Measurements from ENCODE around the gene PELI3. TPM values are rescaled to one million over a fixed set of nuclear protein-coding genes. Genes with fewer than 3 reads are reported as not detected.

PELI3 gene
- total and polyA plus RNA-seq, 2 of the 8 experiments (the other 6 are each of a cell fraction or from before 2014, with no cell fraction given) = 5.2 to 7.6 TPM

DNA sequence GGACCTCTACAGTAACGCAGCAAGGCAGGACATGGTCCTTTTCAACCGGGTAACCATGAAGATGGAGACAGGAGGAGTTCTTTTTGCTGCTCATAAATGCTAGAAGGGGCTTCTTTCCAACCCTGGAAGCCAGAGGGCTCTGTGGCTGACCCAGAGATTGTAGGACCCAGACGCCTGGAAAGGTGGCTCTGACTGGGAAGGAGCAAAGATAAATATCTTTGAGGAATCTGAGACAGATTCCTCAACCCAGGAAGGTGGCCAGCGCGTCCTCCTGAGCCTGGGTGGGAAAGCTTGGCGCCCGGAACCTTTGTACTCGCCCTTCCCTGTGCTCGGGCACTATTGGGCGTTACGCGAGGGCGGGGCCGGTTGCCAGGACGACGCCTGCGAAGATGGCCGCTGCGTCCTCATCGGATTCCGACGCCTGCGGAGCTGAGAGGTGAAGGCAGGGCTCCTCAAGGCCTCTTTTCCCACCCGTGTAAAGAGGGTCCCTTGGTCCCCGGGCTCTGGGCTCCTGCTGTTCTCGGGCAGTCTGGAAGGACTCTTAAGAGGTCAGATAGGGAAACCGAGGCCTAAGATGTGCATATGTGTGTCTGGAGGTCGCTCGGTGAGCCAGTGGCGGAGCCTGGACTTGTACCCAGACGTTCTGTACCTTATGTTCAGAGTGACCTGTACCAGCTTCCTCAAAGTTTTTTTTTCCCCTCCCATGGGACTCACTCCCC lies 43.7 kb downstream of the PELI3 start, which contains the start of gene BBS1:
TSS of gene BBS1 (plus strand) at position 365 of the 719 bp plus-strand sequence. CDS start at position 390, 25 bp downstream.
- Histone ChIP-seq H4K8ac (ENCODE audit: extremely low read depth, insufficient read depth, low read length) (peak within 1 kb of the TSS; percentile 96; the same call in 1 of the 2 replicates), H3K79me1 (ENCODE audit: low read depth, low read length) (no peaks in the 10 kb centered on the region; the same call in 1 of the 2 replicates), H2AFZ (ENCODE audit: low read length) (peak within 1 kb of the TSS; percentile 89), H4K91ac (replicated peaks; ENCODE audit: insufficient read length, low read length) (no peak within 1 kb of the TSS), H2BK20ac (ENCODE audit: low read length) (no peak within 1 kb of the TSS), H3K9ac (replicated peaks in 1 of 4; ENCODE audit: extremely low read depth in 1 of 4, low read depth in 3 of 4, low read length in 3 of 4) (peak within 1 kb of the TSS; percentile 73 to 80 (median 75)), H3K27me3 (replicated peaks in 1 of 4; ENCODE audit: control insufficient read depth in 3 of 4, extremely low read depth in 1 of 4, insufficient read depth in 3 of 4, low read length in 3 of 4) (no peaks in the 10 kb centered on the region), H3K4me3 (ENCODE audit: extremely low read depth in 1 of 4, insufficient read depth in 2 of 4, low read depth in 3 of 4, low read length in 4 of 4) (peak within 1 kb of the TSS; percentile 61 to 98 (median 97)), H2BK12ac (ENCODE audit: low read depth, low read length) (0 out of 2 replicates have a peak within 1 kb of the TSS, but pooled peaks have one; percentile 1), H3K36me3 (ENCODE audit: control insufficient read depth in 2 of 4, insufficient read depth in 4 of 4, low read length in 3 of 4) (peaks cover 0 to 3% (median 0%) of the 10 kb centered on the region in 4 experiments; a peak in 3 of 8 replicates), H3K18ac (ENCODE audit: extremely low read depth, low read length) (peak within 1 kb of the TSS; percentile 25; the same call in 1 of the 2 replicates), H2AK5ac (ENCODE audit: low read depth, low read length) (0 out of 2 replicates have a peak within 1 kb of the TSS, but pooled peaks have one; percentile 14), H3K4me2 (ENCODE audit: insufficient read depth in 1 of 2, low read depth in 2 of 2, low read length in 2 of 2) (peak within 1 kb of the TSS; percentile 56 to 86), H3K4ac (replicated peaks; ENCODE audit: insufficient read length, low read depth, low read length) (no peak within 1 kb of the TSS), H4K5ac (ENCODE audit: insufficient read length, low read depth, low read length) (no peak within 1 kb of the TSS), H3K23ac (ENCODE audit: insufficient read length) (no peak within 1 kb of the TSS), H3K79me2 (ENCODE audit: control insufficient read depth in 1 of 2, insufficient read depth in 2 of 2, low read length in 2 of 2) (peaks cover 0 to 9% of the 10 kb centered on the region in 2 experiments; a peak in 1 of 4 replicates), H2BK15ac (ENCODE audit: low read length) (no peak within 1 kb of the TSS), H3K27ac (ENCODE audit: low read depth, low read length) (peak within 1 kb of the TSS; percentile 63), H3K14ac (ENCODE audit: insufficient read length) (no peak within 1 kb of the TSS), H3K56ac (replicated peaks; ENCODE audit: insufficient read length, low read depth, low read length) (no peak within 1 kb of the TSS), H4K20me1 (replicated peaks in 1 of 2; ENCODE audit: control insufficient read depth in 1 of 2, insufficient read depth in 2 of 2, low read length in 2 of 2) (peaks cover 0 to 3% of the 10 kb centered on the region in 2 experiments), H2BK120ac (replicated peaks; ENCODE audit: low read depth, low read length) (no peak within 1 kb of the TSS), H2BK5ac (ENCODE audit: low read depth, low read length) (no peak within 1 kb of the TSS; the same call in 1 of the 2 replicates), H3K23me2 (ENCODE audit: low read depth, low read length) (no peaks in the 10 kb centered on the region; the same call in 1 of the 2 replicates), H3K9me3 (ENCODE audit: insufficient read depth in 2 of 2, low read depth in 1 of 2, low read length in 1 of 2) (no peaks in the 10 kb centered on the region), H3K4me1 (replicated peaks in 1 of 4; ENCODE audit: control insufficient read depth in 3 of 4, insufficient read depth in 4 of 4, low read length in 3 of 4) (peaks cover 0 to 1% (median 0%) of the 10 kb centered on the region in 4 experiments; a peak in 1 of 7 replicates)
- FAIRE-seq = no peak
- peak; percentile 44 to 97 for DNase-seq (ENCODE audit: low read depth in 1 of 2, low spot score in 2 of 2)
- ChIA-PET POLR2A (ENCODE audit: partially characterized antibody) (interaction anchor here (0.7 to 3.9 kb wide), 13 partner anchors 10 to 195 kb away, joined by 3 to 26 read pairs (median 5); partner anchors contain the start of genes DPP3, RBM14 and ZDHHC24), CTCF (ENCODE audit: partially characterized antibody) (interaction anchor here (0.6 to 3.3 kb wide), 6 partner anchors 13 to 168 kb away, joined by 3 to 23 read pairs (median 4); partner anchors contain the start of gene RBM4B)
- 9% methylated on average over 31 of the region's 31 CpGs; no CpG with 5 or more reads in 1 of the 2 experiments for WGBS, 2 experiments (ENCODE audit: extremely low coverage in 1 of 2, insufficient coverage in 1 of 2, insufficient read length in 1 of 2, insufficient replicate concordance in 2 of 2, low coverage in 1 of 2, low lambda C conversion rate in 2 of 2, missing lambda C conversion rate in 1 of 2)
- TF ChIP-seq ASH2L (IDR thresholded peaks at IDR 0.05; ENCODE audit: low read length) = peak; percentile 69
- TF ChIP-seq POLR2AphosphoS5 (IDR thresholded peaks at IDR 0.05; ENCODE audit: low read depth, low read length) = peak; percentile 87
- TF ChIP-seq NRF1 (IDR thresholded peaks at IDR 0.05; ENCODE audit: low read depth, low read length) = no peak
- peak in 1 of 2 experiments; percentile 96; a peak in 2 of 4 replicates for TF ChIP-seq HDAC2 (IDR thresholded peaks at IDR 0.05; ENCODE audit: borderline replicate concordance in 1 of 2, low read depth in 2 of 2, low read length in 2 of 2)
- TF ChIP-seq TBP (IDR thresholded peaks at IDR 0.05; ENCODE audit: low read depth, low read length) = peak; percentile 87; the same call in 1 of the 2 replicates
- TF ChIP-seq POLR2A (IDR thresholded peaks at IDR 0.05; ENCODE audit: control extremely low read depth in 1 of 2, low read depth in 2 of 2, low read length in 2 of 2) = peak; percentile 60 to 81
- no peak for TF ChIP-seq MAFK (IDR thresholded peaks at IDR 0.05; ENCODE audit: low read depth, low read length)
- no peak for TF ChIP-seq CBX8 (IDR thresholded peaks at IDR 0.05; ENCODE audit: borderline replicate concordance, low read depth, low read length)
- peak; percentile 91 for TF ChIP-seq SP1 (IDR thresholded peaks at IDR 0.05; ENCODE audit: low read depth, low read length)
- no peak for TF ChIP-seq NANOG (IDR thresholded peaks at IDR 0.05; ENCODE audit: insufficient read depth, low read depth, low read length, poor library complexity, severe bottlenecking)
- TF ChIP-seq, protein P1, sequence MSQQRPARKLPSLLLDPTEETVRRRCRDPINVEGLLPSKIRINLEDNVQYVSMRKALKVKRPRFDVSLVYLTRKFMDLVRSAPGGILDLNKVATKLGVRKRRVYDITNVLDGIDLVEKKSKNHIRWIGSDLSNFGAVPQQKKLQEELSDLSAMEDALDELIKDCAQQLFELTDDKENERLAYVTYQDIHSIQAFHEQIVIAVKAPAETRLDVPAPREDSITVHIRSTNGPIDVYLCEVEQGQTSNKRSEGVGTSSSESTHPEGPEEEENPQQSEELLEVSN (IDR thresholded peaks at IDR 0.05) = peak; percentile 52; the same call in 1 of the 2 replicates
